Gastroesophageal sphincter (tissue), 4 donors: ENCODE results near the gene LETM1. TPM values are rescaled to one million over a fixed set of nuclear protein-coding genes. Genes with fewer than 3 reads are reported as not detected.

Experiments
- ATAC-seq: fragments of 150-250 bp; one replicate; pipeline ENCODE4 v1.9.1; 2016; ENCODE audit warnings: mild to moderate bottlenecking, moderate library complexity
- H3K27ac ChIP-seq, 4 donors: fragments of 200-600 bp; sonication (generic) in 3 of 4; 1 replicate in 3 of 4; 2 replicates in 1 of 4; pipeline ENCODE4 v1.5.1; 2016 to 2019
- H3K27me3 ChIP-seq: fragments of 200-600 bp; sonication (generic); one replicate; pipeline ENCODE4 v1.5.1; 2019
- H3K36me3 ChIP-seq, 2 donors: fragments of 200-600 bp; sonication (generic); one replicate each; pipeline ENCODE4 v1.5.1; 2019; ENCODE audit warnings: control low read depth in 1 of 2
- H3K4me1 ChIP-seq, 3 donors: fragments of 200-600 bp; sonication (generic); 1 replicate in 2 of 3; 2 replicates in 1 of 3; pipeline ENCODE4 v1.5.1; 2016 to 2019; ENCODE audit warnings: control low read depth in 2 of 3
- H3K4me3 ChIP-seq, 2 donors: fragments of 200-600 bp; sonication (generic); one replicate each; pipeline ENCODE4 v1.5.1; 2019; ENCODE audit warnings: mild to moderate bottlenecking in 1 of 2, moderate library complexity in 1 of 2
- H3K9me3 ChIP-seq, 3 donors: fragments of 200-600 bp; sonication (generic); one replicate each; pipeline ENCODE4 v1.5.1; 2017 to 2019; ENCODE audit warnings: control low read depth in 2 of 3
- CTCF ChIP-seq, 4 experiments: fragments of 200-600 bp in 2 of 4; fragments of 450-650 bp in 2 of 4; sonication (generic) in 1 of 4; IDR thresholded peaks; one replicate each; pipeline ENCODE4 v1.5.1; 2017 to 2019; ENCODE audit warnings: antibody characterized with exemption in 4 of 4, mild to moderate bottlenecking in 2 of 4, moderate library complexity in 2 of 4
- EP300 ChIP-seq: sonication (generic); formaldehyde crosslinking; IDR thresholded peaks from one replicate; pipeline ENCODE4 v1.6.1; 2017; ENCODE audit warnings: antibody characterized with exemption, mild to moderate bottlenecking
- POLR2A ChIP-seq, 2 donors: fragments of 450-650 bp; IDR thresholded peaks; one replicate each; pipeline ENCODE4 v1.6.1; 2017; ENCODE audit warnings: antibody characterized with exemption in 2 of 2, mild to moderate bottlenecking in 2 of 2, moderate library complexity in 1 of 2
- POLR2AphosphoS5 ChIP-seq: sonication (generic); formaldehyde crosslinking; IDR thresholded peaks from one replicate; pipeline ENCODE4 v1.6.1; 2017; ENCODE audit warnings: antibody characterized with exemption
- WGBS, 2 donors: methylation state at CpG; one replicate each; pipeline ENCODE4 v1.1.5; 2018; ENCODE audit warnings: low coverage in 1 of 2; 5-methylcytosine and 5-hydroxymethylcytosine counted together
- total RNA-seq, 4 donors: library from RNA; depleted of rRNA; stranded (reverse); fragments of >200 nt; gene quantifications; one replicate each; pipeline ENCODE4 v1.1.0, GENCODE V29; 2016

Gene LETM1
- 10 to 100 TPM; 24.0 to 29.2 (median 26.9) TPM for total RNA-seq

- no CpG with 5 or more reads among the region's 107 CpGs for WGBS, 2 donors
- TF ChIP-seq POLR2A (IDR thresholded peaks at IDR 0.05), result peak; percentile 53 to 55
- no peak for TF ChIP-seq EP300
- peak in 1 of 4 experiments; percentile 24 for TF ChIP-seq CTCF (IDR thresholded peaks at IDR 0.05)
- TF ChIP-seq POLR2AphosphoS5, result peak; percentile 66
- H3K36me3 ChIP-seq, result no peaks in the 10 kb centered on the region
- peak; percentile 99 for ATAC-seq
- H3K4me3 ChIP-seq, result peak within 1 kb of the TSS; percentile 46 to 96
- H3K27me3 ChIP-seq, result no peaks in the 10 kb centered on the region
- peaks cover 0 to 56% (median 19%) of the 10 kb centered on the region in 3 donors for H3K4me1 ChIP-seq
- H3K9me3 ChIP-seq, result no peaks in the 10 kb centered on the region
- H3K27ac ChIP-seq, result peak within 1 kb of the TSS; percentile 41 to 96 (median 85)
Measured at GRCh38 chr4:1856071-1856942, at the start of gene LETM1. Gene LETM1 (minus strand): TSS chr4:1856156. CDS start chr4:1855950, 206 bp downstream.

GRCh38 chr4:1904042-1904441, 48.1 kb upstream of the LETM1 start:
- H3K9me3 ChIP-seq, result no peaks in the 10 kb centered on the region
- H3K36me3 ChIP-seq, result peaks cover 0 to 69% of the 10 kb centered on the region in 2 donors
- no peaks in the 10 kb centered on the region for H3K27me3 ChIP-seq
- TF ChIP-seq POLR2A (IDR thresholded peaks at IDR 0.05) (no peak), EP300 (no peak), POLR2AphosphoS5 (no peak), CTCF (IDR thresholded peaks at IDR 0.05) (no peak)
- H3K27ac ChIP-seq, result no peak overlapping the region
- peaks cover 0 to under 1% (median 0%) of the 10 kb centered on the region in 3 donors for H3K4me1 ChIP-seq
- H3K4me3 ChIP-seq, result no peak overlapping the region
- WGBS, 2 donors, result 58 to 67% methylated on average over 2 to 3 of the region's 3 CpGs
- ATAC-seq, result no peak

GRCh38 chr4:1903035-1903434, 47.1 kb upstream of the LETM1 start:
- no peaks in the 10 kb centered on the region for H3K27me3 ChIP-seq
- H3K4me1 ChIP-seq, result peaks cover 0 to 4% (median 0%) of the 10 kb centered on the region in 3 donors
- WGBS, 2 donors, result 85 to 86% methylated on average over 1 of the region's 1 CpG
- ATAC-seq, result no peak
- no peak overlapping the region for H3K4me3 ChIP-seq
- H3K9me3 ChIP-seq, result no peaks in the 10 kb centered on the region
- no peak for TF ChIP-seq CTCF (IDR thresholded peaks at IDR 0.05)
- TF ChIP-seq POLR2AphosphoS5, result no peak
- no peak for TF ChIP-seq POLR2A (IDR thresholded peaks at IDR 0.05)
- no peak for TF ChIP-seq EP300
- peaks cover 0 to 66% of the 10 kb centered on the region in 2 donors for H3K36me3 ChIP-seq
- no peak overlapping the region for H3K27ac ChIP-seq

- peaks cover 0 to 60% of the 10 kb centered on the region in 2 donors for H3K36me3 ChIP-seq
- no peak for ATAC-seq
Measured at GRCh38 chr4:1902243-1902642, 46.3 kb upstream of the LETM1 start.

More at GRCh38 chr4:1902243-1902642, 46.3 kb upstream of the LETM1 start:
- H3K27me3 ChIP-seq, result no peaks in the 10 kb centered on the region
- no peak overlapping the region for H3K27ac ChIP-seq
- H3K4me1 ChIP-seq, result peaks cover 0 to 4% (median 0%) of the 10 kb centered on the region in 3 donors
- WGBS, 2 donors, result 81% methylated on average over 2 of the region's 2 CpGs; no CpG with 5 or more reads in 1 of the 2 donors
- H3K9me3 ChIP-seq, result no peaks in the 10 kb centered on the region
- TF ChIP-seq POLR2AphosphoS5 (no peak), POLR2A (IDR thresholded peaks at IDR 0.05) (no peak), CTCF (IDR thresholded peaks at IDR 0.05) (no peak), EP300 (no peak)
- no peak overlapping the region for H3K4me3 ChIP-seq
